Stimulated activated naive CD4-positive, alpha-beta T cell (primary cell): ENCODE measurements around the gene EFNA5.

Source experiments
- DNase-seq, 6 experiments: peaks; one replicate each; lab custom pipeline; 2025; lab: John Stamatoyannopoulos, UW

EFNA5 gene

GRCh38 chr5:107391787-107392186, 278.9 kb downstream of the EFNA5 start:
- DNase-seq, result no peak

GRCh38 chr5:107389775-107390148, 281.0 kb downstream of the EFNA5 start:
- DNase-seq, result no peak

GRCh38 chr5:107389130-107389774, 281.5 kb downstream of the EFNA5 start:
- no peak for DNase-seq

- DNase-seq, result no peak
Measured at GRCh38 chr5:107388141-107388861, 282.4 kb downstream of the EFNA5 start.

- no peak for DNase-seq
Measured at GRCh38 chr5:107387526-107388140, 283.1 kb downstream of the EFNA5 start.

- no peak for DNase-seq
Measured at GRCh38 chr5:107385708-107386107, 285.0 kb downstream of the EFNA5 start.

GRCh38 chr5:107384256-107384655, 286.5 kb downstream of the EFNA5 start:
- DNase-seq, result no peak

GRCh38 chr5:107383414-107383813, 287.3 kb downstream of the EFNA5 start:
- DNase-seq, result no peak

- DNase-seq, result no peak
Measured at GRCh38 chr5:107381189-107381856, 289.4 kb downstream of the EFNA5 start.

GRCh38 chr5:107380654-107381053, 290.1 kb downstream of the EFNA5 start:
- DNase-seq, result no peak

GRCh38 chr5:107378218-107378899, 292.4 kb downstream of the EFNA5 start:
- DNase-seq, result no peak

- no peak for DNase-seq
Measured at GRCh38 chr5:107377277-107377609, 293.5 kb downstream of the EFNA5 start.

GRCh38 chr5:107376546-107377276, 294.0 kb downstream of the EFNA5 start:
- DNase-seq, result no peak

- DNase-seq, result no peak
Measured at GRCh38 chr5:107373549-107374263, 297.0 kb downstream of the EFNA5 start.

- DNase-seq, result no peak
Measured at GRCh38 chr5:107372723-107373450, 297.9 kb downstream of the EFNA5 start.

- DNase-seq, result no peak
Measured at GRCh38 chr5:107370396-107370968, 300.3 kb downstream of the EFNA5 start.

GRCh38 chr5:107369622-107370021, 301.1 kb downstream of the EFNA5 start:
- no peak for DNase-seq

GRCh38 chr5:107368615-107369014, 302.1 kb downstream of the EFNA5 start:
- no peak for DNase-seq

- no peak for DNase-seq
Measured at GRCh38 chr5:107367939-107368338, 302.8 kb downstream of the EFNA5 start.

- DNase-seq, result no peak
Measured at GRCh38 chr5:107367480-107367879, 303.3 kb downstream of the EFNA5 start.
